Activated naive CD8-positive, alpha-beta T cell treated with anti-CD3 and anti-CD28 coated beads, Interleukin-2, amount 50 U/mL, for 16 hours (primary cell): ENCODE data around the gene PPCDC.

Experiments
- DNase-seq: peaks from one replicate; pipeline ENCODE4 v3.0.0-alpha.2; 2020; ENCODE audit warnings: low read depth, low spot score

PPCDC gene

GRCh38 chr15:75043509-75044257 is 20.3 kb downstream of the PPCDC start:
- no peak for DNase-seq

- DNase-seq, result no peak
Observed at GRCh38 chr15:75044258-75044878, 21.0 kb downstream of the PPCDC start.

- DNase-seq, result no peak
Observed at GRCh38 chr15:75045332-75046015, 22.1 kb downstream of the PPCDC start.

GRCh38 chr15:75048394-75048793 is 25.0 kb downstream of the PPCDC start:
- no peak for DNase-seq

GRCh38 chr15:75049392-75049791 is 26.0 kb downstream of the PPCDC start:
- DNase-seq, result no peak

- no peak for DNase-seq
Observed at GRCh38 chr15:75050283-75050682, 26.9 kb downstream of the PPCDC start.

GRCh38 chr15:75051191-75051608 is 27.8 kb downstream of the PPCDC start:
- DNase-seq, result no peak

GRCh38 chr15:75051711-75052110 is 28.3 kb downstream of the PPCDC start:
- DNase-seq, result no peak

GRCh38 chr15:75052972-75053747 is 29.8 kb downstream of the PPCDC start:
- DNase-seq, result no peak

- no peak for DNase-seq
Observed at GRCh38 chr15:75053748-75054125, 30.3 kb downstream of the PPCDC start.

GRCh38 chr15:75054172-75054897 is 30.9 kb downstream of the PPCDC start:
- DNase-seq, result no peak

GRCh38 chr15:75056036-75056435 is 32.6 kb downstream of the PPCDC start:
- DNase-seq, result no peak

- DNase-seq, result no peak
Observed at GRCh38 chr15:75058127-75058905, 34.9 kb downstream of the PPCDC start.

- no peak for DNase-seq
Observed at GRCh38 chr15:75059607-75060006, 36.2 kb downstream of the PPCDC start.

- no peak for DNase-seq
Observed at GRCh38 chr15:75061272-75061671, 37.9 kb downstream of the PPCDC start.

GRCh38 chr15:75062706-75063105 is 39.3 kb downstream of the PPCDC start:
- no peak for DNase-seq

GRCh38 chr15:75063338-75063737 is 39.9 kb downstream of the PPCDC start:
- no peak for DNase-seq

GRCh38 chr15:75063889-75064288 is 40.5 kb downstream of the PPCDC start:
- no peak for DNase-seq

- no peak for DNase-seq
Observed at GRCh38 chr15:75064846-75065245, 41.5 kb downstream of the PPCDC start.

- DNase-seq, result no peak
Observed at GRCh38 chr15:75065467-75065850, 42.1 kb downstream of the PPCDC start.
